ENCODE data around the gene PLCXD3.

The PLCXD3 gene

DNA sequence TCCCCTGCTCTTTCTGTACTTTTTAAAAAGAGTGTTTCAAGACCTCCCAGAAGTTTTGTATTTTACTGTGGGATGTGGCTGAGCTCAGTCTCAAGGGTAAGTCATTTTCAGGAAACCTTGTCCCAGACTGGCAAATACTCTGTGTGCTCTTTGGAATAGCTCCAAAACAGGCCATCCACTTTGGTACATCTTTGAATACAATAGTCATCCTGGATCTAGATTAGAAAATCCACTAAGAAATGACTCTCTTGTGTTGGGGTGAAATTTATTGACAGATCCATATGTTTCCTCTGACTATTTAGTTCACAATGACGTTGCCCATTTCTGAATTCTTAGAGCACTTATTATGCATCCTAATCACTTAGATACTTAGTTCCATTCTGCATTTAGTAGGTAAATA is 95.2 kb downstream of the PLCXD3 start:
- DNase-seq (ENCODE audit: low read depth) = no peak

DNA sequence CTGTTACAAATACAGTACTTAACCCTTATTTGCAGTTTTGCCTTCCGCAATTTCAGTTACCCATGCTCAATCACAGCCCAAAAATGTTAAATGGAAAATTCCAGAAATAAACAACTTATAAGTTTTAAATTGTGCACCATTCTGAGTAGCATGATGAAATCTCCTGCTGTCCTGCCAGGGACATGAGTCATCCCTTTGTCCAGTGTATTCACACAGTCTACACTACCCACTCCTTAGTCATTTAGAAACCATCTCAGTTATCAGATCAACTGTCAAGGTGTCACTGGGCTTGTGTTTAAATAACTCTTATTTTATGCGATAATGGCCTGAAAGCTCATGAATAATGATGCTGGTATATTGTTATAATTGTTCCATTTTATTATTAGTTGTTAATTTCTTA is 95.8 kb downstream of the PLCXD3 start:
- DNase-seq (ENCODE audit: low read depth) = no peak

GRCh38 chr5:41413074-41413473 is 97.3 kb downstream of the PLCXD3 start:
- DNase-seq (ENCODE audit: low read depth) = no peak

GRCh38 chr5:41412496-41412895 is 97.9 kb downstream of the PLCXD3 start:
- DNase-seq (ENCODE audit: low read depth) = no peak

DNA sequence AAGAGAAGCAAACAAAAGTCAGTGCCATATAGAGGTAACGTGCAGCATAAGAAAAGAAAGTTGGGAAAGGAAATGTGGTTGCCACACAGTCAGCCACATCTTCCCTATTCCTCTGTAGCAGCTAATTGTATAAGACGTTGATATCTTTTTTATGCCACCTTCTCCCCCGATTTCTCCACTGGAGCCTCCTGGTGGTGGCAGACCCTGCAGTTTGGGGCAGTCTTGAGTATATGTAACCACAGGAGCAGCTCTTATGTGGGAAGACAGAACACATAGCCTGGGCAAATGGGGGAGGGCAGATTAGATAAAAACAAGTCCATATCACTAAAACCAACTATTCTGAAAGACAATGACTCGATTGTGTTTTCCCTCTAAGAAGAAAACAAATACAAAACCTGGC is 99.7 kb downstream of the PLCXD3 start:
- DNase-seq (ENCODE audit: low read depth) = no peak

- no peak for DNase-seq (ENCODE audit: low read depth)
Measured at GRCh38 chr5:41410307-41410706, 100.1 kb downstream of the PLCXD3 start.

DNA sequence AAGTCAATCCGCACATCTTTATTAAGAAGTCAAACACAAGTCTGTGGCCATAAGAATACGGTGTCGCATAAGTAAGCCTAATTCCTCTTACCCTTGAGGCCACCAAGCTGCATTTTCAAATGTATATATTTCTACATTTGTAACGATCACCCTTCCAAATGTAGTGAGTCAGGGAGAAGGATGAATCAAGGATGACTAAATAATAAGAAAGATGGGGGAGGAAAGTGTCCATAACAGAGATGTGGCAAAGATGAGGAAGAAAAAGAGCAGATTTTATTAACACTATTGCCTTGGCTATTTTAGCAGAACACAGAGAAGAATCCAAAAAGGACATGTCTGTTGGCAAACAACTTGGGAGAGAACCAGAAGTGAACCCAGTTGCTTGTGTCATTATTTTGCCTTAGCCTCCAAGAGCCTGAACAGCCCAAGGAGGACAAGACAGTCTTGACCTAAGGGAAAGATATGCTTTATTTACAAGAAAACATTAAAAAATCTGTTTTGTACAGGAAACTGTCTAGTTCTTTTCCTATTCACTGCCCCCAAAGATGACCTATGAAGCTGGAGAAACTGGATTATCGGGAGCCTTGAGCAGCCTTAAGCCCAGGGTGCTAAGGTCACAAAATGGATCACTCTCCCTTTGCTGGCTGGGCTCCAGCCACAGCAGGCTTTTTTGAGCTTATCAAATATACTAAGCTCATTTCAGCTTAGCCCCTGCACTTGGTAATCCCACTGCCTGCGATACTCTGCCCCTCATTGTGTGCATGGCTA is 101.5 kb downstream of the PLCXD3 start:
- DNase-seq (ENCODE audit: low read depth) = no peak

DNA sequence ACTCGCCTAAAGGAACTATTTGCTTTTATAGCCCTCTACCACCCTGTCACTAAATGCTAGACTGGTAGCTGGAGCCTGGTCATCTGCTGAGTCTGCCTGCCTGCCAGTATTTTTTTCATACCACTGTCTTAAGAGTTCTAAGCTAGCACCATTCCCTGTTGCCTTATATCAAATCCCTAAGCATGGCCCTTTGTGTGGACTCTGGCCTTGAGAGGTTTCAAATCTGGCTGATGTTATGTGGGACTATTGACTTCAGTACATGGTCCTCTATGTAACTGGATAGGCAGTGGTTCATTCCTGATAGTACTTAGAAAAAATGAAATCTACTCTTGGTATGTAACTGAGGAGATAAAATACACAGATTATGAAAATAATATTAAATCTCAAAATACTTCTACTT is 103.5 kb downstream of the PLCXD3 start:
- no peak for DNase-seq (ENCODE audit: low read depth)

- DNase-seq (ENCODE audit: low read depth) = no peak
Measured at GRCh38 chr5:41406424-41406823, 104.0 kb downstream of the PLCXD3 start.

GRCh38 chr5:41404757-41405156 is 105.6 kb downstream of the PLCXD3 start:
- DNase-seq (ENCODE audit: low read depth) = no peak

DNA sequence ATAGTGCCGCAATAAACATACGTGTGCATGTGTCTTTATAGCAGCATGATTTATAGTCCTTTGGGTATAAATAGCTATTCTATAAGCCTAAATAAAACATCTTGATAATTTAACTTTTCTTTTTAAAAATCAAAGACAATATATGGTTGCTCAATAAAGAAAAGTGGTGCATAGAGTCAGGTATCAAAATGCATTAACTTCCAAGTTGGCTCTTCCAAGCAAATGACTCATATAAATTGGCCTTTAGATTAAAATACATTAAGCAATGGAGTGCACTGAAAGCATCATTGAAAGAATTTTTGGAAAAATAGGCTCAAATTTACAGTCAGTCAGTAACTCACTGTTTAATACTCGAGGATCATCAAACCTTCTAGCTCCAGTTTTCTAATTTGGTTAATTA is 106.6 kb downstream of the PLCXD3 start:
- DNase-seq (ENCODE audit: low read depth) = no peak

GRCh38 chr5:41402845-41403244 is 107.6 kb downstream of the PLCXD3 start:
- DNase-seq (ENCODE audit: low read depth) = no peak

DNA sequence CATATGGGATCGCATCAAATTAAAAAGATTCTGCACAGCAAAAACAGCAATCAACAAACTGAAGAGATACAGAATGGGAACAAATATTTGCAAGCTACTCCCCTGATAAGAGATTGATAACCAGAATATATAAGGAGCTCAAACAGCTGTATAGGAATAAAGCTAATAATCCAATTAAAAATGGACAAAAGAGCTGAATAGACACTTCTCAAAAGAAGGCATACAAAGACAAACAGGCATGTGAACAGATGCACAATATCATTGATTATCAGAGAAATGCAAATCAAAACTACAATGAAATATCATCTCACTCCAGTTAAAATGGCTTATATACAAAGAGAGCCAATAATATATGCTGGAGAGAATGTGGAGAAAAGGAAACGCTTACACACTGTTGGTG is 110.6 kb downstream of the PLCXD3 start:
- DNase-seq (ENCODE audit: low read depth) = no peak

DNA sequence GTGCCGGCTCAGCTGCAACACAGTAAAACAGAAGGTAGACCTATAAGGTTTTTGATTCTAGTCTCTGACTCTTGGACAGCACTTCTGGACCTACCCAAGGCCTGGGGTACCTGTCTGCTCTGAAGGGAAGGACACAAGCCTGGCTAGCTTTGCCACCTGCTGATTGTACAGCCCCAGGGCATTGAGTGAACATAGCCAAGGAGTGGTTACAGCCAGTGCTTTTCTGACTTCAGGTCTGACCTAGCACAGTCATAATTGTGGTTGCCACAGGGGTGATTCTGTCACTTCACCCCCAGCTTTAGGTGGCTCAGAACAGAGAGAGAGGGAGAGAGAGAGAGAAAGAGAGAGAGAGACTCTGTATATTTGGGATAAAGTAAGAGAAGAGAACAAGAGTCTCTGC is 118.4 kb downstream of the PLCXD3 start:
- DNase-seq (ENCODE audit: low read depth) = no peak

DNA sequence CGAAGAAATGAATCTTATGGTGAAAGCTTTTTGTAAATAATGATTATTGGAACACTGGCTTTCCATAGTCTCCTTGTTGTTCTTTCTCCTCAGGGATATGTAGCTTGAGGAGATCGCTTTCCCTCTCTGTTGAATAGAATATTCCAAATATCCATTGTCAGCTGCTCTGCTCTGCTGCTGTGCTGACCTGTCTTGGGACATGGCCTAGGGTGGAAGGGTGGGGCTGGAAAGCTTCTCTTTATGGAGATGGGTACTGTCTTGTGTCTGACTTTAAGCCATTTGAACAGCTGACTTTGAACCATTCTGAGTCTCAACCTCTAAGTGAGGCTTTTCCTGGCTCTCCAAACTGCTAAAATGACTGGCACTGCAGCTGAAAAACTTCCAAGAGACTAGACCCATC is 135.8 kb downstream of the PLCXD3 start:
- no peak for DNase-seq (ENCODE audit: low read depth)

DNA sequence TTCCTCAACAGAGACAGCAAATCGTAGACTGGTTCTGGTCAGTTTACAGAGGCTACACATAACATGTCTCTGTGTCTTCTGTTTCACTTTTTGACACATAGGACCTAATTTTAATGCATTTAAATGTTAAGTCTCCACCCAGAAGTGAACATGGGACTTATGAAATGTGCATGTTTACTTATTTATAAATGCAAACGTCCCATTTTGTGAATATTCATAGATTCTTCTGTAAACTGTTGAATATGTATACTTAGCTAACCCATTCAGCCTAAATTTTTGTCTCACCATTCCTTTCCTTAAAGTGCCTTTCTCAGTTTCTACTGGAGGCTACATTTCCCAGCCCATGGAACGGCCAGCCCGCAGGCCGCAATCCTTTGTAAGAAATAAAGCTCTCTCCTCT is 137.2 kb downstream of the PLCXD3 start:
- DNase-seq (ENCODE audit: low read depth) = no peak

GRCh38 chr5:41371738-41372137 is 138.7 kb downstream of the PLCXD3 start:
- DNase-seq (ENCODE audit: low read depth) = no peak

DNA sequence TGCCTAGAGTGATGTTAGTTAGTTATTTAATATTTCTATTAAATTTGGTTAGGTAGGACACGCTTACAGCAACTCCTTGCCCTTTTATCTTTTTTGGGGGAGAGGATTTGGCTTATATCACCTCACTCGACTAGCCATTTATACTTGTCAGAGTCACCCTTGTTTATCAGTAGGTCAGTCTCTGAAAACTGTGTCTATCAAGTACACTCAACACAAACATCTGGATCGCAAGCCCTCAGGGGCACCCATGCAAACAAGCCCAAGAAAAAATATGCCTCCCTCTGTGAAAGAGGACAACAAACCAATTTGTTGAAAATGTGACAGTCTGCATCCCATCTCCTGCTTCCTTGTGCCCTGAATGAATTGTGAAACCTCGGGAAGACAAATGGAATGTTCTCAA is 139.9 kb downstream of the PLCXD3 start:
- DNase-seq (ENCODE audit: low read depth) = no peak

DNA sequence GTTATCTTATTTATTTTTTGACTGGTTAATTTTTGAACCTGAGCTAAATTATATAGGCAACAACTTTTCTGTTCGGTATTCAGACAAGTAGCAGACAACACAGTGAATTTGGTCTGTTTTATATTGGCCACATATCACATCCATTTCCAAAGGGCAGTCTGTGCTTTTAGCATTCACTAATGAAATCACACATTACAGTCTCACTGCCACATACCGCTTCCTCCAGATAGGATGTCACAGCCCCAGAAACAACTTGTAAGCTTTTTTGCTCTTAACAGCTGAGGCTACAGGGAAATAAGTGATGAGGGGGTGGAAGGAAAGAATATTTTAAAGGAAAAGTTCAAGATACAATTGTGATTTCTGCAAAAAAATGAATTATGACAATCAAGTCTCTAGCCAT is 140.6 kb downstream of the PLCXD3 start:
- no peak for DNase-seq (ENCODE audit: low read depth)

DNA sequence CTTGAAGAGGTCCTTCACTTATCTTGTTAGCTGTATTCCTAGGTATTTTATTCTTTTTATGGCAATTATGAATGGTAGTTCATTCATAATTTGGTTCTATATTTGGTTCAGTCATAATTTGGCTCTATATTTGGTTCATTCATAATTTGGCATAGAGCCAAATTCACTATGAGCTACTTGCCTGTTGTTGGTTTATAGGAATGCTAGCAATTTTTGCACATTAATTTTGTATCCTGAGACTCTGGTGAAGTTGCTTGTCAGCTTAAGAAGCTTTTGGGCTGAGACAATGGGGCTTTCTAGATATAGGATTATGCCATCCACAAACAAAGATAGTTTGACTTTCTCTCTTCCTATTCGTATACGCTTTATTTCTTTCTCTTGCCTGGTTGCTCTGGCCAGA is 142.2 kb downstream of the PLCXD3 start:
- DNase-seq (ENCODE audit: low read depth) = no peak

DNA sequence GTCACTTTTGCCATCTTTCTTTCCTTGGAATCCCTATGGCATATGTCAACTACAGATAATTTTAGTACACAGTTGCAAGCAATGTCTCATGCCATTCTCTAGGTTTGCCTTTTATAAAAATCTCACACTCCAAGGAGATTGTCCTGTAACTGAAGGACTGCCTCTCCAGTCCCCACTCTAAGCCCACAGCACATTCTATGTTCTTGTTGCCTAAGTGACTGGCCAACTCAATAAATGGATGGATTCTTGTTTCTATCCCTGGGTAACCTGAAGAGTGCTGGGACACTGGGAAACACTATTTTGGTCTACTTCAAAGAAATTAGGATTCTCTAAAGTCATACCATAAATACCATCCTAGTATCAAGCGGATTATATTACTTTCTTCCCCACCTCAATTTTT is 145.0 kb downstream of the PLCXD3 start:
- DNase-seq (ENCODE audit: low read depth) = no peak

GRCh38 chr5:41364346-41364745 is 146.1 kb downstream of the PLCXD3 start:
- no peak for DNase-seq (ENCODE audit: low read depth)

DNA sequence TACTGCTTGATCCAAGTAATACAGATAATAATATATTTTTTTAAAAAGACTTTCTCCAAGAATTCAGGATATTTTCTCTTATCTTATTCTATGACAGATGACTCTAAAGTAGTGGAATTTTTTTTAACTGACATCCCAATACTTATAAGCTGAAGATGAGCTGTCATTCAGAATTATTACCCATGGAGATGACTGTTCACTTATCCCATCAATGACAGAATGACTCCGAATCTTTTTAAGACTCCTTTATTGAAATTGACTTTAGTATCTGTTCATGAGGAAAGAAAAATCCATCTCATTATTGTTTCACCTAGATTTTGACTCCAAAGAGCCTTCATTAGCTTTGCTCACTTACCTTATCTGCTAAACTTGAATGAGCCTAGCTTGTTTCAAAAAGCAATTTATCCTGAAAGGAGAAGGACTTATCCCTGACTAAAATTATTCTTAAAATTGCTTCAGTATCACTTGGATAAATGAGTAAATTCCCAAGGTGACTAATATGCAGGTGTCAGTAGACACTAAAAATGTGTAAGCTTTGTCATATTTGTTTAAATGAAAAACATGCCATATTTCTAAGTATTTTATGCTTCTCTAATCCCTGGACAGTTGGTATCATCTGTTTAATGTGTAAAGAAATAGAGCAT is 146.9 kb downstream of the PLCXD3 start:
- DNase-seq (ENCODE audit: low read depth) = no peak

DNA sequence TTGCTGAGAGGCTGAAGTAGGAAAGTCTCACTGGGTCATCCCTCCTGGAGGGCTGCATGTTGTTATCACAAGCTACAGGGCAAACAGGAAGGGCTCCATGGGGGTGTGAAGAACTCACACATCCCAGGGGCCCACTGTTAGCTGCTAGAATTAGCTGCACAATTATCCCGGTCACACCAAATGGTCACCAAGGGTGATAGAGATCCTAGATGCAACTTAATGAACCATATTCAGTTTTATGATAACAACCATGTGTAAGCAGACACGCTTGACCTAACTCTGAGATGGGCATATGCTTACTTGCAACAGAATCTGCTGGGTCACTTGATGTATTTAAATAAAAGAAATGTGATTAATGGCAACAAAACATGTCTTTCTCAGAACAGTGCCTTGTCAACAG is 153.6 kb downstream of the PLCXD3 start:
- no peak for DNase-seq (ENCODE audit: low read depth)
